AG09309 (cell line): ENCODE data around the gene GALNT16.
A peak's percentile ranks its signal among the peaks of the same experiment; 100 is the strongest.

Source experiments
- DNase-seq: peaks from one replicate; pipeline ENCODE4 v3.0.0-alpha.2; 2010; ENCODE audit warnings: low read depth
- H3K4me3 ChIP-seq: 2 replicates; pipeline ENCODE4 v1.5.1; 2011; ENCODE audit warnings: mild to moderate bottlenecking, low read depth, low read length, moderate library complexity; ENCODE audit not compliant: control insufficient read depth
- TF ChIP-seq, protein P1 (sequence below): IDR thresholded peaks from 2 replicates; pipeline ENCODE4 v1.5.1; 2011; ENCODE audit warnings: mild to moderate bottlenecking, low read depth, low read length, inconsistent platforms; ENCODE audit not compliant: insufficient read depth, control insufficient read depth; ENCODE audit errors: missing control alignments

GALNT16 gene

GRCh38 chr14:69351911-69352310 is 92.0 kb downstream of the GALNT16 start:
- DNase-seq, result no peak
- H3K4me3 ChIP-seq, result no peak overlapping the region
- TF ChIP-seq, protein P1, sequence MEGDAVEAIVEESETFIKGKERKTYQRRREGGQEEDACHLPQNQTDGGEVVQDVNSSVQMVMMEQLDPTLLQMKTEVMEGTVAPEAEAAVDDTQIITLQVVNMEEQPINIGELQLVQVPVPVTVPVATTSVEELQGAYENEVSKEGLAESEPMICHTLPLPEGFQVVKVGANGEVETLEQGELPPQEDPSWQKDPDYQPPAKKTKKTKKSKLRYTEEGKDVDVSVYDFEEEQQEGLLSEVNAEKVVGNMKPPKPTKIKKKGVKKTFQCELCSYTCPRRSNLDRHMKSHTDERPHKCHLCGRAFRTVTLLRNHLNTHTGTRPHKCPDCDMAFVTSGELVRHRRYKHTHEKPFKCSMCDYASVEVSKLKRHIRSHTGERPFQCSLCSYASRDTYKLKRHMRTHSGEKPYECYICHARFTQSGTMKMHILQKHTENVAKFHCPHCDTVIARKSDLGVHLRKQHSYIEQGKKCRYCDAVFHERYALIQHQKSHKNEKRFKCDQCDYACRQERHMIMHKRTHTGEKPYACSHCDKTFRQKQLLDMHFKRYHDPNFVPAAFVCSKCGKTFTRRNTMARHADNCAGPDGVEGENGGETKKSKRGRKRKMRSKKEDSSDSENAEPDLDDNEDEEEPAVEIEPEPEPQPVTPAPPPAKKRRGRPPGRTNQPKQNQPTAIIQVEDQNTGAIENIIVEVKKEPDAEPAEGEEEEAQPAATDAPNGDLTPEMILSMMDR, result no peak

DNA sequence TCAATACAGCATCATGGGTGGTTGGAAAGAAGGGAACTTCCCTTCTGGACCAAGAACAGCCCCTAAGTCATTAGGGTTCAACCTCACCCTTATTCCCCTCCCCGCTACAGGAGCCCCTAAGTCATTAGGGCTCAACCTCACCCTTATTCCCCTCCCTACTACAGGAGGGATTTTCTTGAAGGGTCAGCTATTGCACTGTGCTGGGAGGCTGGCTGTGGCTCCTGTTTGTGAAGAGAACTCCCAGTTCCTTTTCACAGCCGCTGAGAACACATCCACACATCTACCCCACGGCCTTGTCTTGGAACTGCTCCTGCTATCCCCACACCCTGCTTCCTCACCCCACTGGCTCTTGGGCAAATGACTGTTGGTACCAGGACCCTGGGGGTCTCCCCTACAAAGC is 93.2 kb downstream of the GALNT16 start:
- DNase-seq, result no peak
- no peak overlapping the region for H3K4me3 ChIP-seq
- TF ChIP-seq, protein P1, result no peak

- no peak overlapping the region for H3K4me3 ChIP-seq
- TF ChIP-seq, protein P1, result no peak
- DNase-seq, result no peak
Measured at GRCh38 chr14:69354383-69355153, 94.6 kb downstream of the GALNT16 start.

DNA sequence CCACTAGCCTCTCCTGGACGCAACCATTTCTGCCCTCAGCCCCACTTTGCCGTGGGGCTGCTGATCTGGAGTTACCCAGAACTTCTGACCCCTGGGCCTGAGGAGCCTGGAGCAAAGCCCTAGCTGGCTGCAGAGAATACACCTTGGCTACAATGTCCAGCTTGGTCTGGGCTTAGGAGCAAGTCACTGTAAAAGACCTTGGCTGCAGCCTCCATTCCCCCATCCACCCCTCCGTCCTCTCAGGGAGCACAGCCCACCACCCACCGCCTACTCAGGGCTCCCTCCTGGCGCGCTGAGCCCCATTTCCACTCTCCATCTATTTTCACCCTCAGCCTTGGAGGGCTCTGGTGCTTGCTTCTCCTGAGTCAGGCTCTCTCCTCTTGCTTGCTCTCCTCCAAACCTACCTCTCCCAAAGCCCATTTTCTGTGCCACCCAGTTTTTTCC is 95.2 kb downstream of the GALNT16 start:
- no peak overlapping the region for H3K4me3 ChIP-seq
- TF ChIP-seq, protein P1, result no peak
- no peak for DNase-seq

DNA sequence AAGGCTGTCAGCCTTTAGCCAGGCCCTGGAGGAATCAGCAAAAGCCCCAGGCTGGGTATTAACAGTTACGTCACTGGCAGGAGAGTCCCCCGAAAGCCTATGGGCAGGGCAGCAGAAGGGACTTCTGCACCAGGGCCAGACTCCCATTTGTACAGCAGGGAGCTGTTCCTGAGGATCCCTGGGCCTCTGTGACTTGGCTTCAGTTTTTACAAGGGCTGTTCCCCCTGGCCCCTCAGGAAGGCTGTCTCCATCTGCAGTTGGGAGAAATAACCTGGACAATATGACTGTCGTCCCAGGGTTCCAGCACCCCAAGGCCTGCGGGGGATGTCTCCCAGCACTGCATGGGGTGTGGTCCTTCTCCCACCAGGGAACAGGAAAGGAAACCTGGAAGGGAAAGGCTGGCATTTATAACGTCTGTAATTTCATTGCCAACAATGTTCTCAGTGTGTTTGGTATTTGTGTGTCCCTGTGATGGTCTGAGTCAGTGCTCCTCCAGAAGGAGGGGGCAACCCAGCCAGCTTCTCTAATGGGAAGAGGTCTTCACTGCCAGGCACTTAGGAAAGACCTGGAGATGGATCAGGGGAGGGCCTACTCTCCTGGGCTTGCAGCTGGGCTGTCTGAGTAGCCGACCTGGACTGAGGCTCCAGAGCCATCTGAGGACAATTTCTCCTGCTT is 95.8 kb downstream of the GALNT16 start:
- H3K4me3 ChIP-seq, result no peak overlapping the region
- DNase-seq, result peak; percentile 25
- TF ChIP-seq, protein P1, result no peak

DNA sequence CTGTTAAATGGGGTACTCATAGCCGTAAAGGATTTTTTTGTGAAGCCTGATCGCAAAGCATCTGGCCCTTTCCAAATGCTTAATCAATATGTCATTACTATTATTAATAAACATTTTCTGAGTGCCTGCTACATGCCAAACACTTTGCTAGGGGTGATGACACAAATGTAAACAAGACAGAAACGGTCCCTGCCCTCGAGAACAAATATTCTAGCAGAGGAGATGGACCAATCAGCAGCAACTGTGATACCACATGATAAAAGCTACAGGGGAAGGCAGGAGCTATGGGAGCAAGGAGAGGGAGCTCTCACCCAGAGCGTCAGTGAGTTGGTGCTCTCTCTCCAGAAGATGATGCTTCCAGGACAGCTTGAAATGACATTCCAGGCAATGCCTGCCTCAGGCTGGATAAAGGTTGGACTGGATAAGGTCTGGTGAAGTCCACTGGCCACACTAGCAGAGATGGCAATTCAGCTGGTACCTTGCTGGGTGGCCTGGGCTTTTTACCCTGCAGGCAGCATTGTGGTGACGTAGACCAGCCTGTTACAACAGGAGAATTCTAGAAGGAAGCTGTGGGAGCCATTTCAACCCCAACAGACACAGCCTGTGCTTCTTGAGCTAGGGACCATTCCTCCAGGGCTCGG is 97.1 kb downstream of the GALNT16 start:
- H3K4me3 ChIP-seq, result no peak overlapping the region
- no peak for DNase-seq
- TF ChIP-seq, protein P1, result no peak
